Measurements from ENCODE around the gene ADH4.

DNA sequence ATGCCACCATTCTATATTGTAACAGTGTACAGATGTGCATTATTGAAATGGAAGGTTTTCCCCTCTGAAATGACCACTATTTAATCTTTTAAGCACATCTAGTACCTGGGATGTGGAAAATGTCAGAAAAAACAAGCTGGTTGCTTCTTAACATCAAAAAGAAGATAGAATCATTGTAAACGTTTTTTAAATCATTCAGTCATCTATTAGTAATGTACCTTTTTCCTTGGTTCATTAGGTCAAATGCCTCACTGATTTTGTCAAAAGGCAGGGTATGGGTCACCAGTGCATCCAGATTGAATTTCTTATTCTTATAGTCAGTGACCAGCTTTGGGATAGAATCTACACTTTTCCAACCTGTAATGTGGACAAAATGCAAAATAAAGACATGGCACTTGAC, 17.7 kb downstream of the ADH4 start:
- no peak for TF ChIP-seq POLR2A (IDR thresholded peaks at IDR 0.05)
- TF ChIP-seq, protein P1, sequence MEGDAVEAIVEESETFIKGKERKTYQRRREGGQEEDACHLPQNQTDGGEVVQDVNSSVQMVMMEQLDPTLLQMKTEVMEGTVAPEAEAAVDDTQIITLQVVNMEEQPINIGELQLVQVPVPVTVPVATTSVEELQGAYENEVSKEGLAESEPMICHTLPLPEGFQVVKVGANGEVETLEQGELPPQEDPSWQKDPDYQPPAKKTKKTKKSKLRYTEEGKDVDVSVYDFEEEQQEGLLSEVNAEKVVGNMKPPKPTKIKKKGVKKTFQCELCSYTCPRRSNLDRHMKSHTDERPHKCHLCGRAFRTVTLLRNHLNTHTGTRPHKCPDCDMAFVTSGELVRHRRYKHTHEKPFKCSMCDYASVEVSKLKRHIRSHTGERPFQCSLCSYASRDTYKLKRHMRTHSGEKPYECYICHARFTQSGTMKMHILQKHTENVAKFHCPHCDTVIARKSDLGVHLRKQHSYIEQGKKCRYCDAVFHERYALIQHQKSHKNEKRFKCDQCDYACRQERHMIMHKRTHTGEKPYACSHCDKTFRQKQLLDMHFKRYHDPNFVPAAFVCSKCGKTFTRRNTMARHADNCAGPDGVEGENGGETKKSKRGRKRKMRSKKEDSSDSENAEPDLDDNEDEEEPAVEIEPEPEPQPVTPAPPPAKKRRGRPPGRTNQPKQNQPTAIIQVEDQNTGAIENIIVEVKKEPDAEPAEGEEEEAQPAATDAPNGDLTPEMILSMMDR (IDR thresholded peaks at IDR 0.05), result no peak
